Right hindlimb (tissue), 1 donor: ENCODE measurements around the gene IPCEF1.
"Not testable (repeated sequence)": the region's sequence is repeated elsewhere in the genome, so short reads cannot be mapped to it uniquely, and the experiment has no call there.

Experiments
- DNase-seq: peaks from one replicate; pipeline ENCODE4 v3.0.0-alpha.2; 2018

The IPCEF1 gene

DNA sequence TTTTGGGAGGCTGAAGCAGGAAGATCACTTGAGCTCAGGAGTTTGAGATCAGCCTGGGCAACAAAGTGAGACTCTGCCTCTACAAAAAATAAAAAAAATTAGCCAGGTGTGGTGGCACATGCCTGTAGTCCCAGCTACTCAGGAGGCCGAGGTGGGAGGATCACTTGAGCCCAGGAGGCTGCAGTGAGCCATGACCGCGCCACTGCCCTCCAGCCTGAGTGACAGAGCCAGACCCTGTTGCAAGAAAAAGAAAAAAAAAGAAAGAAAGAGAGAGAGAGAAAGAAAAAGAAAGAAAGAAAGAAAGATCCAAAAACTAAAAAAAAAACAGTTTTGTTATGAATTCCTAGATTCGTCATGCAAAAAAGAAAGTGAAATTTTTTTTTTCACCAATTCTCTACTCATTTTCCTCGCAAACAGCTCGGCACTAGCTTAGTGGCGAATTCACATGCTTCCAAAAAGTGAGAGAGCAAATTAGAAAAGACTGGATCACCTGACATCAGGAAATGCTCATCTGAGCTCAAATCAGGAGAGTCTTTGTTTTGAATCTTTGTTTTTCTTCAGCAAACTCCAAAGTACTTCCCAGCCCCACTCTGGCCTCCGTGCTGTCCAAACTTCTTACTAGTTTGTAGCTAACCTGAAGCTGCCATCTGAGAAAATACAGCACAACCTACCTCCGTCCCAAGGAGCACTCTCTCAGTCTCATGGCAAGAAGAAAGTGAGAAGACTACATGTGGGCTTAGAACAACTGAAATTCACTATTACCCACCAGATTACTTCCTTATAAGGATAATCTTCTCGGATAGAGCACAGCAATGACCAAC lies 27.0 kb downstream of the IPCEF1 start:
- no peak for DNase-seq

GRCh38 chr6:154327313-154327712 lies 29.3 kb downstream of the IPCEF1 start:
- not testable (repeated sequence) for DNase-seq

DNA sequence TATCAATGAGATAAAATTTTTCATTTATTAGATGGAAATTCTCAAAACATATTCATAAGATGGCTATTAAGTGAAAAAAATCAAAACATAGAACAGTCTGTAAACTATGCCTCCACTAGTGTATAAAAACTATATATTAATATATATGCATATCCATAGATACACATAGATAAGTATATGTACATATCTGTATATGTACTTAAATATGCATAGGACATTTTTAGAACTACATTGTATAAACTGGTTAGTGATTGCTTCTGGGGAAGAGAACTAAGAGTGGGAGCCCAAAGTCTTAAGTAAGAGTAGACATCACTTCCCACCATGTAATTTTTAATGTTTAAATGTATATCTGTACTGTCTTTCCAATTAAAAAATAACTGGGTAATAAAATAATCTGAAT lies 31.5 kb downstream of the IPCEF1 start:
- no peak for DNase-seq

DNA sequence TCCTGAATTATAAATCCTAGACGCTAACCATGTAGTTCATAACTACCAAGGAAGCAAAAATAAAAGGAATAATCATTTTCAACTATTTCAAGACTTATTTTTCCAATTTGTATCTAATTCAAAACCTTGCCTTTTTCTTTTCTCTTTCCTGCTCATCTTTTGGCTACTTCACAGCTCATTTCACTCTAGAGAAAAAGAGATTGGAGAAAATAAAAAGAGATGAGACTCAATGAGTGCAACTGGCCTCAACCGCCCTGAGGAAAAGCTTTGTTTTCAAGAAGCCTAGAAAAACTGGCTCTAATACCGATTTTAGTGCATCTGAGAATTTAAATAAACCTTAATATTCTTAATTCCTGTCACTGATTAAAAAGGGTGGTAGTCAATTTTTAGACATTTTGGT lies 36.4 kb downstream of the IPCEF1 start:
- DNase-seq, result no peak

GRCh38 chr6:154319231-154319858 lies 37.3 kb downstream of the IPCEF1 start:
- DNase-seq, result peak; percentile 39

DNA sequence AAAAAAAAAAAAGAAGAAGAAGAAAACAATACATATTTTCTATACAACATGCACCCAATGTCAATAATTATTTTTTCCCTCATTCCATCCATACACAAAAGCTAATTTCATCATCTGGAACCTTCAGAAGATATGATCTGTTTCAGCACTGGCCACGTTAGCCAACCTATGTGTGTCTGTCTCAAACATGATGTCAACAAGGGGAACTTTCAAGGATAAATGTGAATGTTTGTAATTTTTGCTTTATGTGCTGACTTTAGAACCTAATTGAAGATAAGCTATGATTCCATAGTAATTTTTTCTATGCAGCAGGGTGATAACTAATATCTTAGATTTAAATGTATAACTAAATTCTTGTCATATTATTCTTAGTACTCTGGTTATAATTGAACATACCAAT lies 37.9 kb downstream of the IPCEF1 start:
- DNase-seq, result no peak

GRCh38 chr6:154316131-154316530 lies 40.5 kb downstream of the IPCEF1 start:
- no peak for DNase-seq

GRCh38 chr6:154314084-154314483 lies 42.5 kb downstream of the IPCEF1 start:
- DNase-seq, result no peak

DNA sequence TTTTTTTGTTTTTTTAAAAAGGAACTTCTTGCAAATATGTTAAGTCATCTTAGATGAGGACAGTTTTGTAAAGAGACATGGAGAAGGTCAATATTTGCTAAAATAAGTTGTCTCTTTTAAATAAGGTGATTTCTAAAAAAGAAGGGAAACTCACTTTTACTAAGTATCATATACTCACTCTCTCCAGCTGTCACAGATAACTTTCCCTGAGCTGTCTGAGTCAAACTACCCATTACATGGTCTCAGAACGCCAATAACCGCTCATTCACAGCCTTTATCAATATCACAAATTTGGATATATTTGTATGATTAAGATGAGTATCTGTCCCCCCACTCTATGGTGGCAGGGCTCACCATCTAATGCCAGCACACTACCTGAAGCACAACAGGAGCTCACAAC lies 47.6 kb downstream of the IPCEF1 start:
- no peak for DNase-seq

GRCh38 chr6:154307696-154308425 lies 48.7 kb downstream of the IPCEF1 start:
- no peak for DNase-seq

- not testable (repeated sequence) for DNase-seq
Measured at GRCh38 chr6:154307147-154307546, 49.5 kb downstream of the IPCEF1 start.

DNA sequence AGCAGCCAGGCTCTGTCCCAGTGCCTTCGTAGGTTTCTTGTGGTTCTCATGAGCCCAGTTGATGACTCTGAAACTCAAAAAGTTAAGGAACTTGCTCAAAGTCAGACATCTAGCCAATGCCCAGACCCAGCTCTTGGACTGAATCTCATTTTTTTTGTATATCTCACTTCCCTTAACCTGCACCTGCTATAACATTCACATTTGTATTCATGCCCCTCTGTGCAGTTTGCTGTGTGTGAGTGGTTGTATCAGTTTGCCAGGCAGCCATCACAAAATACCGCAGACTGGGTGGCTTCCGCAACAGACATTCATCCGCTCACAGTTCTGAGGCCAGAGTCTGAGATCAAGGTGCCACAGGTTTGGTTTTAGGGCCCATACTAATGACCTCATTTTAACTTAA lies 49.9 kb downstream of the IPCEF1 start:
- DNase-seq, result no peak

DNA sequence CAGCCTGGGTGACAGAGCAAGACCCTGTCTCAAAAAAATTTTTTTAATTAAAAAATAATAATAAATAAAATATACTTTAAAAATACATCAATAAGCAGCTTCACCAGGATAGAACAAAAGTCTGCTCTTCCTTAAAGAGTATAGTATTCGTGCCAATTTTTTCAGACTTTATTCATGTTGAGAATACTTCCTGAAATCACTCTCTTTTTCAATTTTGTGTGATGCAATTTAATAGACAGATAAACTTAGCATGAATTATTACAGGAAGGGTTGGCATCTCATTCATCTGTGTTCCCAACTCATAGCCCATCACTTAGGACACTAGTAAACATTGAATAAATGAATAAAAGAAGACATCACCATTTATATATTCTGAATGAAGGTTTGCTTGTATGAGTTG lies 52.4 kb downstream of the IPCEF1 start:
- no peak for DNase-seq

DNA sequence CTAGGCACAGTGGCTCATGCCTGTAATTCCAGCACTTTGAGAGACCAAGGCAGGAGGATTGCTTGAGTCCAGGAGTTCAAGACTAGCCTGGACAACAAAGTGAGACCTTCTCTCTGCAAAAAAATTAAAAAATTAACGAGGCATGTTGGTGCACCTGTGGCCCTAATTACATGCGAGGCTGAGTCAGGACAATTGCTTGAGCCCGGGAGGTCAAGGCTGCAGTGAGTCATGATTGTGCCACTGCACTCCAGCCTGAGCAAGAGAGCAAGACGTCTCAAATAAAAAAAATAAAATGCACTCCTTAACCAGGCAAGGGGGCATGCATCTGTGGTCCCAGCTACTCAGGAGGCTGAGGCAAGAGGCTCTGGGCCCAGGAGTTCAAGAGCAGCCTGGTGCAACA lies 53.0 kb downstream of the IPCEF1 start:
- not testable (repeated sequence) for DNase-seq

- no peak for DNase-seq
Measured at GRCh38 chr6:154301839-154302752, 54.5 kb downstream of the IPCEF1 start.

- DNase-seq, result no peak
Measured at GRCh38 chr6:154301086-154301625, 55.4 kb downstream of the IPCEF1 start.

DNA sequence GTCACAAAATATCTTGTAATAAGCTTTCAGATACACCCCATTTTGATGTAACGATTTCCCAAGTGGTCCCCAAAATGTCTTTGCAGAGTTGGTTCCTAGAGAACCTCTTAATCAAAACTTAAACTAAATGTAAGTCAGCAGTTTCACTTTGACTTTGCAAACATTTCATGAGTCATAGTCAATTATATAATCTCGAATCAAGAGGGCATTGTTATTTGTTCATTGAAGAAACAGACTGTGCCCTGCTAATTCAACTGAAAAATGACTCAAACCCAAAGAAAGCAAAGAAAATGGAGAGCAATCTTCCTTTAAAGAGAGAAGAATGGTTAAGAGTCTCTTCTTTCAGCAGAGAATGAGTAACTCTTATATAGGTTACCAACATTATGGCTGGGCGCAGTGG lies 58.3 kb downstream of the IPCEF1 start:
- DNase-seq, result no peak

DNA sequence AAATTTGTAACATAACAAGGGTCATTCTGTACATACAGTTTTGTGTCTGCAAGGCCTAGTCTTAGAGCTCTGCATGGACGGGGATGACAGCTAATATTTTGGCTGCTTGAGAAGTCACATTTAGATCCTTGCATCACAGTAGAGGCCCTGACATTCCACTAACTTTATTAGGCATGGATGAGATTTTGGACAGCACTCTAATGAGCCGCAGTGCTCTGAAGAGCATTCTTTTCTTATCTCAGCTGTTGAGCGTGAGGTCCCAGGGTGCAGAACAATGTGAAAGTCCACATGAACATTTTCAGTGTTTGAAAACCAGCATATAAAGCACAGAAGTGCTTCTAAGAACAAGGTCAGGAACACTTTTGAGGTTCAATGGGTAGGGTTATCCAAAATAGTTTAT lies 58.9 kb downstream of the IPCEF1 start:
- no peak for DNase-seq

DNA sequence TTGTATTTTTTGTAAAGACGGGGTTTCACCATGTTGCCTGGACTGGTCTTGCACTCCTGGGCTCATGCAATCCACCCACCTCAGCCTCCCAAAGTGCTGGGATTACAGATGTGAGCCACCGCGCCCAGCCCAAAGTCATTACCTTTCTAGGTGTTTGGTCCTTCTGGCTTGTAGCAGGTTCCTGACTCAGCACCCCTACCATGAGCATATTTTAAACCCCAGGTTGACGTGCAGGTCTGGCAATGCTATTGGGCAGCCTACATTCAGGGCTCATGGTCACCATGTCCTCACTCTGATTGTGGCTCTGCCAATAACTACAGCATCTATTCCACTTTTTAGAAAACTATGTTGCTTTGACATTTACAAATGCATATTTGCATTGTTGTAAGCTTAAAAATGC lies 59.4 kb downstream of the IPCEF1 start:
- DNase-seq, result no peak

GRCh38 chr6:154295733-154296132 lies 60.9 kb downstream of the IPCEF1 start:
- DNase-seq, result no peak

- no peak for DNase-seq
Measured at GRCh38 chr6:154292855-154293519, 63.6 kb downstream of the IPCEF1 start.

GRCh38 chr6:154292066-154292465 lies 64.5 kb downstream of the IPCEF1 start:
- DNase-seq, result no peak
